Stimulated activated CD8-positive, alpha-beta memory T cell treated with anti-CD3 and anti-CD28 coated beads, Interleukin-15, amount 100 ng/mL, for 24 hours (primary cell): ENCODE results near the gene TRIO.

Source experiments
- DNase-seq: peaks from one replicate; pipeline ENCODE4 v3.0.0-alpha.2; 2020; ENCODE audit warnings: low read depth

TRIO gene

GRCh38 chr5:14267166-14267838 lies 124.2 kb downstream of the TRIO start:
- no peak for DNase-seq

GRCh38 chr5:14267991-14268708 lies 125.0 kb downstream of the TRIO start:
- DNase-seq, result no peak

GRCh38 chr5:14268738-14269137 lies 125.6 kb downstream of the TRIO start:
- DNase-seq, result no peak

- DNase-seq, result no peak
Measured at GRCh38 chr5:14269395-14269794, 126.3 kb downstream of the TRIO start.

- no peak for DNase-seq
Measured at GRCh38 chr5:14270209-14270702, 127.1 kb downstream of the TRIO start.

- DNase-seq, result no peak
Measured at GRCh38 chr5:14272548-14273205, 129.5 kb downstream of the TRIO start.

GRCh38 chr5:14273207-14273767 lies 130.1 kb downstream of the TRIO start:
- no peak for DNase-seq

GRCh38 chr5:14276380-14276779 lies 133.2 kb downstream of the TRIO start:
- DNase-seq, result no peak

- no peak for DNase-seq
Measured at GRCh38 chr5:14277385-14278320, 134.5 kb downstream of the TRIO start.

GRCh38 chr5:14280294-14280854 lies 137.2 kb downstream of the TRIO start:
- DNase-seq, result no peak

GRCh38 chr5:14281746-14282181 lies 138.6 kb downstream of the TRIO start:
- no peak for DNase-seq

GRCh38 chr5:14283139-14283538 lies 140.0 kb downstream of the TRIO start:
- no peak for DNase-seq

GRCh38 chr5:14284392-14285148 lies 141.4 kb downstream of the TRIO start:
- DNase-seq, result no peak

- DNase-seq, result no peak
Measured at GRCh38 chr5:14286007-14286406, 142.9 kb downstream of the TRIO start.

GRCh38 chr5:14286574-14287421 lies 143.7 kb downstream of the TRIO start:
- no peak for DNase-seq

- no peak for DNase-seq
Measured at GRCh38 chr5:14292766-14293658, 149.9 kb downstream of the TRIO start.

GRCh38 chr5:14295610-14296009 lies 152.5 kb downstream of the TRIO start:
- DNase-seq, result no peak

GRCh38 chr5:14296533-14297331 lies 153.6 kb downstream of the TRIO start:
- no peak for DNase-seq
